ENCODE measurements around the gene CNIH3. TPM values are rescaled to one million over a fixed set of nuclear protein-coding genes. Genes with fewer than 3 reads are reported as not detected.
"Not testable (repeated sequence)": the region's sequence is repeated elsewhere in the genome, so short reads cannot be mapped to it uniquely, and the experiment has no call there.

Gene CNIH3
- total RNA-seq, 1 experiment from 2014 or later, result 2.1 TPM

DNA sequence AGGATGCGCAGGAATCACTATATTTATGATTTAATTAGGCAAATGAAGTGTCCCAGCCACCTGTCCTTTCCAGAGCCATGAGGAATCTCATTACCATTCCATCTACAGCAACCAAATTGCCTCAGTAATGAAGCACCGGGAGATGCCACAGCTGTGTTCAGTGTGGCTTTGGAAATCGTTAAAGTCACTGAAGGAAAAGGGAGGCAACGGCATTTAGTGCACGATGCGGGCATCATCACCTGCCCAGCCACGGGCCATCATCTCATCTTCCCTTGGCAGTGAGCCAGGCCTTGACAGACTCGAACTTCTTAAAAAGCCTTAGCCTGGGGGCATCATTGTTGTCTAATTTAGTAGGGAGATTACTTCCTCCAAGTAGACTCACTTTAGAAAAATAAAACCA is 67.8 kb downstream of the CNIH3 start:
- TF ChIP-seq CTCF (IDR thresholded peaks at IDR 0.05; ENCODE audit: unreplicated experiment), result no peak
- Mint-ChIP-seq H3K4me1 (ENCODE audit: low read depth, unreplicated experiment) (no peaks in the 10 kb centered on the region), H3K27ac (ENCODE audit: unreplicated experiment) (no peak overlapping the region), H3K36me3 (ENCODE audit: insufficient read depth, unreplicated experiment) (no peaks in the 10 kb centered on the region), H3K4me3 (ENCODE audit: low read depth, unreplicated experiment) (no peak overlapping the region), H3K9me3 (ENCODE audit: low read depth, unreplicated experiment) (no peaks in the 10 kb centered on the region), H3K27me3 (ENCODE audit: unreplicated experiment) (peaks cover 73% of the 10 kb centered on the region)
- CTCF ChIA-PET, result no interaction called here
- no peak for DNase-seq
- intact Hi-C loops (cut with micrococcal nuclease; ENCODE audit: unreplicated experiment), result no loop called here
- no TSS peak for BruUV-seq (replicated peaks)

- CTCF ChIA-PET, result no interaction called here
- no peak for DNase-seq
- Mint-ChIP-seq H3K4me1 (ENCODE audit: low read depth, unreplicated experiment) (no peaks in the 10 kb centered on the region), H3K27me3 (ENCODE audit: unreplicated experiment) (peaks cover 81% of the 10 kb centered on the region), H3K27ac (ENCODE audit: unreplicated experiment) (no peak overlapping the region), H3K9me3 (ENCODE audit: low read depth, unreplicated experiment) (no peaks in the 10 kb centered on the region), H3K4me3 (ENCODE audit: low read depth, unreplicated experiment) (no peak overlapping the region), H3K36me3 (ENCODE audit: insufficient read depth, unreplicated experiment) (no peaks in the 10 kb centered on the region)
- BruUV-seq (replicated peaks), result no TSS peak
- no peak for TF ChIP-seq CTCF (IDR thresholded peaks at IDR 0.05; ENCODE audit: unreplicated experiment)
- intact Hi-C loops (cut with micrococcal nuclease; ENCODE audit: unreplicated experiment), result no loop called here
Measured at GRCh38 chr1:224684979-224685425, 68.9 kb downstream of the CNIH3 start.

DNA sequence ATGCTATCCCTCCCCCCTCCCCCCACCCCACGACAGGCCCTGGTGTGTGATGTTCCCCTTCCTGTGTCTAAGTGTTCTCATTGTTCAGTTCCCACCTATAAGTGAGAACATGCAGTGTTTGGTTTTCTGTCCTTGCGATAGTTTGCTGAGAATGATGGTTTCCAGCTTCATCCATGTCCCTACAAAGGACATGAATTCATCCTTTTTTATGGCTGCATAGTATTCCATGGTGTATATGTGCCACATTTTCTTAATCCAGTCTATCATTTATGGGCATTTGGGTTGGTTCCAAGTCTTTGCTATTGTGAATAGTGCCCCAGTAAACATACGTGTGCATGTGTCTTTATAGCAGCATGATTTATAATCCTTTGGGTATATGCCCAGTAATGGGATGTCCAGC is 70.0 kb downstream of the CNIH3 start:
- BruUV-seq (replicated peaks); H3K36me3 Mint-ChIP-seq (ENCODE audit: insufficient read depth, unreplicated experiment); H3K4me3 Mint-ChIP-seq (ENCODE audit: low read depth, unreplicated experiment); CTCF ChIA-PET; H3K4me1 Mint-ChIP-seq (ENCODE audit: low read depth, unreplicated experiment); H3K27ac Mint-ChIP-seq (ENCODE audit: unreplicated experiment); intact Hi-C loops (cut with micrococcal nuclease; ENCODE audit: unreplicated experiment); H3K9me3 Mint-ChIP-seq (ENCODE audit: low read depth, unreplicated experiment); DNase-seq: not testable (repeated sequence)
- H3K27me3 Mint-ChIP-seq (ENCODE audit: unreplicated experiment), result peaks cover 76% of the 10 kb centered on the region

DNA sequence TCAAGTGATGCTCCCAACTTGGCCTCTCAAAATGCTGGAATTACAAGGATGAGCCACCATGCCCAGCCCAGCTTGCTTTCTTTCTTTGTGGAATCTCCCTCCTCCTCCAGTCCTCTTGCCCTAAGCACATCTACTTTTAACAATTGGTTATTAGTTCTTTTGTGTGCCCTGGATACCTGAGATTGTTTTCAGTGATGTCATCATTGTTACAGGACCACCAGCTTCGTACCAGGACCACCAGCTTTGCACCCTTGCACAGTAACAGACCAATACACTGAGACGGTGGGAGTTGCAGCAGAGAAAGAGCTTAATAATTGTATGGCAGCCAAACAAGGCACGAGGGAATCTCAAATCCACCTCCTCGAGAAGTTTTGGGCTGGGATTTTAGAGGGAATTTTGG is 71.3 kb downstream of the CNIH3 start:
- no peak overlapping the region for H3K27ac Mint-ChIP-seq (ENCODE audit: unreplicated experiment)
- H3K27me3 Mint-ChIP-seq (ENCODE audit: unreplicated experiment), result peaks cover 66% of the 10 kb centered on the region
- TF ChIP-seq CTCF (IDR thresholded peaks at IDR 0.05; ENCODE audit: unreplicated experiment), result no peak
- CTCF ChIA-PET, result interaction anchor here (0.6 kb wide), 1 partner anchor 417 kb away, joined by 6 read pairs; no protein-coding TSS in a partner anchor
- no peak for DNase-seq
- H3K9me3 Mint-ChIP-seq (ENCODE audit: low read depth, unreplicated experiment), result no peaks in the 10 kb centered on the region
- intact Hi-C loops (cut with micrococcal nuclease; ENCODE audit: unreplicated experiment), result no loop called here
- no TSS peak for BruUV-seq (replicated peaks)
- H3K4me1 Mint-ChIP-seq (ENCODE audit: low read depth, unreplicated experiment), result no peaks in the 10 kb centered on the region
- H3K4me3 Mint-ChIP-seq (ENCODE audit: low read depth, unreplicated experiment), result no peak overlapping the region
- H3K36me3 Mint-ChIP-seq (ENCODE audit: insufficient read depth, unreplicated experiment), result no peaks in the 10 kb centered on the region

DNA sequence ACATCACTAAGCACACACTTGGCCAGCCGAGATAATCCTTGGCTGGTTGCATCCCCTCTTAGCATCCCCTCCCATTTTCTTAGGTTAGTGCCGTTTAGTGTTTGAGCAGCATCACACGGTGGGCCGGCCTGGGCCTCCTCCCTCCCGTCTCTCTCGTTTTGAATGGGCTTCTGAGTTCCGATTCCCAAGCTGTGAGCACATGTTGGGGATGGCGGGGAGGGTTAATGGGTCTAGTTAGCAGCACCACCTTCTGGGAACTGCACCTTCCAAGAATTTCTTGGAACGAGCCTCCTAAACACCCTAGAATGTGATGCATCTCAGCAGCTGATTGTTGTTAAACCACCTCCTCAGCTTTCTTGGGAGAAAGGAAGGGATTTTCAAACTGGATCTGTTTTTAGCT is 73.3 kb downstream of the CNIH3 start:
- CTCF ChIA-PET, result no interaction called here
- Mint-ChIP-seq H3K4me1 (ENCODE audit: low read depth, unreplicated experiment) (no peaks in the 10 kb centered on the region), H3K4me3 (ENCODE audit: low read depth, unreplicated experiment) (no peak overlapping the region), H3K36me3 (ENCODE audit: insufficient read depth, unreplicated experiment) (no peaks in the 10 kb centered on the region), H3K9me3 (ENCODE audit: low read depth, unreplicated experiment) (no peaks in the 10 kb centered on the region), H3K27me3 (ENCODE audit: unreplicated experiment) (peaks cover 65% of the 10 kb centered on the region), H3K27ac (ENCODE audit: unreplicated experiment) (no peak overlapping the region)
- intact Hi-C loops (cut with micrococcal nuclease; ENCODE audit: unreplicated experiment), result no loop called here
- no peak for DNase-seq
- no peak for TF ChIP-seq CTCF (IDR thresholded peaks at IDR 0.05; ENCODE audit: unreplicated experiment)
- no TSS peak for BruUV-seq (replicated peaks)
